ENCODE data around the gene GANAB.
"Not testable (repeated sequence)": the region's sequence is repeated elsewhere in the genome, so short reads cannot be mapped to it uniquely, and the experiment has no call there.

Gene GANAB

DNA sequence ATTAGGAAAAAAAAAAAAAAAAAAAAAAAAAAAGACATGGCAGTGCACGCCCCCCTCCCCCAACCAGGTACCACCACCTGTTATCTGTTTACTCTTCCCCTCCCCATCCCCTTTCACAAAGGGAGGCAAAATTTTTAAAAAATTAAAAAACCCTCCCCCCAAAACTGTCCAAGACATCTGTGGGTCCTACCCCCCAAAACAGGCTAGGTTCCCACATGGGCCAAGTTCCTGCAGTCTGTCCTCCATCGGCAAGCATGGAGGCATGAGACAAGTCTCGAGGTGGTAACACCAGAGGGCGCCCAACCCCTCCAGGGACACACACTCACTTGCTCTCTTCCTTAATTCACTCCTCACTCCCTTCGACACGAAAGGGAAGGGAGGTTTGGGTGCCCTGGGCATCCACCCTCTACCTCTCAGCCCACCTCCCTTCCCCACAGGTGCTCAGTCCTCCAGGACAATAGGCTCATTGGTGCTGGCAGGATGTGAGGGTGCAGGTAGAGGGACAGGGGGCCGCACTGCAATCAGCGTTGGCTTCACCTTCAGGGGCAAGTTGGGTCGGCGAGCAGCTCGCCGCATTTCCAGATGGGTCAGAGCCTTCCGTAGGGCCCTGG, 52.9 kb downstream of the GANAB start:
- DNase-seq (ENCODE audit: low read depth in 2 of 2), result peak; percentile 83 to 86
- no peak overlapping the region for H3K4me3 ChIP-seq (replicated peaks in 1 of 2; ENCODE audit: low read depth in 2 of 2, low read length in 2 of 2)
- peak; percentile 66 for TF ChIP-seq CTCF (IDR thresholded peaks at IDR 0.05; ENCODE audit: low read depth, low read length)

DNA sequence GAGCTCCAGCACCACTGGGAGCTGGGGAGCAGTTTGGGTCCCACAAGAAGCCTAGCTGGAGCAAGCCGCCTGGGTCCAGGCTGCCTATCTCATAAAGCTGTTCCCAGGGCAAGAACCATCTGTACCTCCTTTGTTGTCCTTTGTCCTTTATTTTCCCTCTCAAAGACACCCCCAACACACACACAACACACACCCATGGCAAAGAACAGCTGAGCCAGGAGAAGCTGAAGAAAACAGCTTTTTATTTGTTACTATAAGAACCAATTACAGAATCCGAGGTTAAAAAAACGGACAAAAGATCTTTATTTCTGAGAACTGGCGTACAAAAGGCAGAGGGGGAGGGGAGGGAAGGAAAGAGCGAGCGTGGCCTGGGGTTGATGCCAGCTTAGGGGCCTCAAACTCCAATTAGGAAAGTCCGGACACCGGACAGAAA, 53.4 kb downstream of the GANAB start:
- no peak for DNase-seq (ENCODE audit: low read depth in 2 of 2)
- no peak for TF ChIP-seq CTCF (IDR thresholded peaks at IDR 0.05; ENCODE audit: low read depth, low read length)
- no peak overlapping the region for H3K4me3 ChIP-seq (replicated peaks in 1 of 2; ENCODE audit: low read depth in 2 of 2, low read length in 2 of 2)

DNA sequence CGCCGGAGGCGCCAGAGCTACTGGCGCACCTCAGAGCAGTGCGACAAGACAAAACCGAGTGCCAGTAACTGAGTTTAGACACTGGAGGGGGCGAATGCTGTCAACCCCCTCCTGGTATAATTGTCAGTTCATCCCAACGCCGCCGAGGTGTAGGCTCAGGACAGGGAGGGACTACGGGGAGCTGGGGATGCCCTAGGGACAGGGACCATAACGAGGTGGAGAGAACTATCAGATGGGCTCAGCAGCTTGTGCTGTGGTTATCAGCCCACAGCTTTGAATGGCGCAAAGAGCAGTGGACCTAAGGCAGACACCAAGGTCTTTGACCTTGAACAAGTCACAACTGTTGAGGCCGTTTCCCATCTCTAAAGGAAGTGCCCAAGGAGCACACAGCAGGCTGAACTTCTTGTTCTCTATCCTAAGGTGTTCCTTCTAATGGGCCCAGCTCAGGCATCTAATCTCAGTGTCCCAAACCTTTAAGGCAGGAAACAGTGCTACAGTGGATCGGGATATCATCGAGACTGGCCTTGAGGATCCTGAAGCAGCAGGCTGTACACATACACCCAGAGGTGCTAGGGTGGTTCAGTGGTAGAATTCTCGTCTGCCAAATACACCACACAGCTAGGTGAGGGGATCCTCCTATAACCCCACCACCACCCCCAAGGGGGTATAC, 54.1 kb downstream of the GANAB start:
- no peak for DNase-seq (ENCODE audit: low read depth in 2 of 2)
- peak overlapping the region; percentile 60 to 74 for H3K4me3 ChIP-seq (replicated peaks in 1 of 2; ENCODE audit: low read depth in 2 of 2, low read length in 2 of 2)
- TF ChIP-seq CTCF (IDR thresholded peaks at IDR 0.05; ENCODE audit: low read depth, low read length), result no peak

GRCh38 chr11:62591448-62592145, 54.8 kb downstream of the GANAB start, which contains the start of gene TUT1:
Gene TUT1 (minus strand): TSS chr11:62591523. CDS start chr11:62591485, 38 bp downstream.
- H3K4me3 ChIP-seq (replicated peaks in 1 of 2; ENCODE audit: low read depth in 2 of 2, low read length in 2 of 2), result peak within 1 kb of the TSS; percentile 74 to 84
- no peak for TF ChIP-seq CTCF (IDR thresholded peaks at IDR 0.05; ENCODE audit: low read depth, low read length)
- peak; percentile 99 to 100 for DNase-seq (ENCODE audit: low read depth in 2 of 2)

- TF ChIP-seq CTCF (IDR thresholded peaks at IDR 0.05; ENCODE audit: low read depth, low read length), result peak; percentile 37
- peak in 1 of 2 donors; percentile 48 for DNase-seq (ENCODE audit: low read depth in 2 of 2)
- no peak overlapping the region for H3K4me3 ChIP-seq (replicated peaks in 1 of 2; ENCODE audit: low read depth in 2 of 2, low read length in 2 of 2)
These were observed 57.3 kb downstream of the GANAB start for GRCh38 chr11:62588966-62589637.

DNA sequence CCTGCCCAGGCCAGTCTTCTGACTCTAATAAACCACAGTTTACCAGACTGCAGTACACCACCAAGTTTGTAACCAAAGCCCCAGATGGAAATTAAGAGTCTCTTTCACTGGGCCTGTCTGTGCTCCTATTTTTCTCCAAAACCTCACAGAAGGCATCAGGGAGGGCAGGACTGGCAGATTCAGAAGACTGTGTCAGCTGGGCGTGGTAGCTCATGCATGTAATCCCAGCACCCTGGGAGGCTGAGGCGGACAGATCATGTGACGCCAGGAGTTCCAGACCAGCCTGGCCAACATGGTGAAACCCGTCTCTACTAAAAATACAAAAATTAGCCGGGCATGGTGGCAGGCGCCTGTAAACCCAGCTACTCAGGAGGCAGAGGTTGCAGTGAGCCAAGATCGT, 61.1 kb downstream of the GANAB start:
- H3K4me3 ChIP-seq (replicated peaks in 1 of 2; ENCODE audit: low read depth in 2 of 2, low read length in 2 of 2); DNase-seq (ENCODE audit: low read depth in 2 of 2): not testable (repeated sequence)

DNA sequence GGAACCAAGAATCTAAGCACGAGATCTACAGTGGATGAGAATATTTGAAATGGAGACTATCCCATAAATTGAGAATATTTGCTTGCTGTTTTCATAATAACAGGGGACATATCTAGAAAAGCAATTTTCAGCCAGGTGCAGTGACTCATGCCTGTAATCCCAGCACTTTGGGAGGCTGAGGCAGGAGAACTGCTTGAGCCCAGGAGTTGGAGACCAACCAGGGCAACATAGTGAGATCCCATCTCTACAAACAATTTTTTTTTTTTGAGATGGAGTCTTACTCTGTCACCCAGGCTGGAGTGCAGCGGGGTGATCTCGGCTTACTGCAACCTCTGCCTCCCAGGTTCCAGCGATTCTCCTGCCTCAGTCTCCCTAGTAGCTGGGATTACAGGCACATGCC, 64.7 kb downstream of the GANAB start:
- not testable (repeated sequence) for DNase-seq (ENCODE audit: low read depth in 2 of 2); H3K4me3 ChIP-seq (replicated peaks in 1 of 2; ENCODE audit: low read depth in 2 of 2, low read length in 2 of 2)

Data from cardiac fibroblast (primary cell).